ENCODE measurements around the gene SPTLC1.
"Not testable (repeated sequence)": the region's sequence is repeated elsewhere in the genome, so short reads cannot be mapped to it uniquely, and the experiment has no call there.

SPTLC1 gene

GRCh38 chr9:92115071-92115858, at the start of gene SPTLC1:
Gene SPTLC1, minus strand, starts transcription at chr9:92115413. Its CDS starts 43 bp downstream, at chr9:92115370.
- peak; percentile 94 for DNase-seq (ENCODE audit: low spot score)

GRCh38 chr9:92164975-92165374, 49.8 kb upstream of the SPTLC1 start:
- no peak for DNase-seq (ENCODE audit: low spot score)

- no peak for DNase-seq (ENCODE audit: low spot score)
Observed at GRCh38 chr9:92164490-92164889, 49.3 kb upstream of the SPTLC1 start.

- DNase-seq (ENCODE audit: low spot score) = no peak
Observed at GRCh38 chr9:92163276-92163675, 48.1 kb upstream of the SPTLC1 start.

GRCh38 chr9:92160786-92161185, 45.6 kb upstream of the SPTLC1 start:
- no peak for DNase-seq (ENCODE audit: low spot score)

- DNase-seq (ENCODE audit: low spot score) = no peak
Observed at GRCh38 chr9:92159058-92159457, 43.8 kb upstream of the SPTLC1 start.

GRCh38 chr9:92158097-92158601, 42.9 kb upstream of the SPTLC1 start:
- no peak for DNase-seq (ENCODE audit: low spot score)

- DNase-seq (ENCODE audit: low spot score) = not testable (repeated sequence)
Observed at GRCh38 chr9:92155736-92156135, 40.5 kb upstream of the SPTLC1 start.

- DNase-seq (ENCODE audit: low spot score) = no peak
Observed at GRCh38 chr9:92155221-92155620, 40.0 kb upstream of the SPTLC1 start.

GRCh38 chr9:92153466-92154415, 38.5 kb upstream of the SPTLC1 start:
- not testable (repeated sequence) for DNase-seq (ENCODE audit: low spot score)

- DNase-seq (ENCODE audit: low spot score) = no peak
Observed at GRCh38 chr9:92151691-92152393, 36.6 kb upstream of the SPTLC1 start.

GRCh38 chr9:92150501-92151470, 35.6 kb upstream of the SPTLC1 start:
- not testable (repeated sequence) for DNase-seq (ENCODE audit: low spot score)

GRCh38 chr9:92147852-92148180, 32.6 kb upstream of the SPTLC1 start:
- DNase-seq (ENCODE audit: low spot score) = no peak

GRCh38 chr9:92147030-92147851, 32.0 kb upstream of the SPTLC1 start:
- no peak for DNase-seq (ENCODE audit: low spot score)

- no peak for DNase-seq (ENCODE audit: low spot score)
Observed at GRCh38 chr9:92146610-92147009, 31.4 kb upstream of the SPTLC1 start.

GRCh38 chr9:92145784-92146183, 30.6 kb upstream of the SPTLC1 start:
- not testable (repeated sequence) for DNase-seq (ENCODE audit: low spot score)

GRCh38 chr9:92142329-92142728, 27.1 kb upstream of the SPTLC1 start:
- DNase-seq (ENCODE audit: low spot score) = no peak

- DNase-seq (ENCODE audit: low spot score) = no peak
Observed at GRCh38 chr9:92141144-92142129, 26.2 kb upstream of the SPTLC1 start.

- DNase-seq (ENCODE audit: low spot score) = no peak
Observed at GRCh38 chr9:92140754-92141143, 25.5 kb upstream of the SPTLC1 start.
